Renal cortex interstitium (tissue), 11 donors: ENCODE measurements around the gene CRK. TPM values are rescaled to one million over a fixed set of nuclear protein-coding genes. Genes with fewer than 3 reads are reported as not detected.
"Not testable (repeated sequence)": the region's sequence is repeated elsewhere in the genome, so short reads cannot be mapped to it uniquely, and the experiment has no call there.

Experiments used
- DNase-seq, 11 donors: peaks; one replicate each; pipeline ENCODE4 v3.0.0-alpha.2; 2013; ENCODE audit warnings: low read depth in 9 of 11, low spot score in 4 of 11; ENCODE audit errors: extremely low read depth in 1 of 11
- polyA plus RNA-seq, 3 donors: library from polyadenylated mRNA; unstranded; fragments of 120-200 nt; gene quantifications; one replicate each; pipeline ENCODE4 v1.2.1, GENCODE V29; 2013; ENCODE audit not compliant: insufficient read length in 3 of 3

CRK gene
- polyA plus RNA-seq, 3 donors, result 55.6 to 63.7 (median 60.4) TPM

GRCh38 chr17:1378476-1378860 is 77.6 kb downstream of the CRK start:
- not testable (repeated sequence) for DNase-seq

GRCh38 chr17:1377334-1377733 is 78.7 kb downstream of the CRK start:
- no peak for DNase-seq

GRCh38 chr17:1376061-1376460 is 80.0 kb downstream of the CRK start:
- no peak for DNase-seq

GRCh38 chr17:1375615-1376014 is 80.4 kb downstream of the CRK start:
- no peak for DNase-seq

GRCh38 chr17:1374431-1375177 is 81.4 kb downstream of the CRK start:
- DNase-seq, result no peak

- no peak for DNase-seq
Measured at GRCh38 chr17:1373707-1374237, 82.3 kb downstream of the CRK start.

GRCh38 chr17:1372618-1373017 is 83.4 kb downstream of the CRK start:
- no peak for DNase-seq

GRCh38 chr17:1371893-1372590 is 84.0 kb downstream of the CRK start:
- no peak for DNase-seq

Other genes starting within 250 kb of the CRK start
- gene BHLHA9, start 185.8 kb downstream of the CRK start, polyA plus RNA-seq, result not detected
- not detected for gene TRARG1, start 176.6 kb downstream of the CRK start, polyA plus RNA-seq
- 1,000 to 10,000 TPM in 2 of 3 donors, 100 to 1,000 TPM in 1; 895 to 1,204 (median 1,099) TPM for gene YWHAE, start 56.0 kb downstream of the CRK start, polyA plus RNA-seq
- 10 to 100 TPM; 52.4 to 81.2 (median 68.2) TPM for gene MYO1C, start 36.5 kb upstream of the CRK start, polyA plus RNA-seq
- 10 to 100 TPM; 17.3 to 25.1 (median 19.1) TPM for gene INPP5K, start 60.4 kb upstream of the CRK start, polyA plus RNA-seq
- gene PITPNA, start 106.6 kb upstream of the CRK start, polyA plus RNA-seq, result 10 to 100 TPM; 75.8 to 89.2 (median 82.7) TPM
- 10 to 100 TPM; 25.5 to 35.8 (median 28.1) TPM for gene SLC43A2, start 172.6 kb upstream of the CRK start, polyA plus RNA-seq
- gene SCARF1, start 189.5 kb upstream of the CRK start, polyA plus RNA-seq, result 1 to 10 TPM; 5.0 to 8.4 (median 7.6) TPM
- 1 to 10 TPM; 3.0 to 5.1 (median 4.3) TPM for gene RILP, start 193.6 kb upstream of the CRK start, polyA plus RNA-seq
- 100 to 1,000 TPM; 303 to 353 (median 312) TPM for gene PRPF8, start 228.6 kb upstream of the CRK start, polyA plus RNA-seq